Activated CD4-positive, alpha-beta T cell treated with anti-CD3 and anti-CD28 coated beads, Interleukin-2, amount 50 U/mL, for 24 hours (primary cell): ENCODE data around the gene SLC34A2.
"Not testable (repeated sequence)": the region's sequence is repeated elsewhere in the genome, so short reads cannot be mapped to it uniquely, and the experiment has no call there.

Experiments
- DNase-seq, 2 donors: peaks; one replicate each; pipeline ENCODE4 v3.0.0-alpha.2; 2020; ENCODE audit warnings: low read depth in 1 of 2, low spot score in 1 of 2

SLC34A2 gene

GRCh38 chr4:25661441-25661840, 5.8 kb downstream of the SLC34A2 start:
- DNase-seq: not testable (repeated sequence)

- DNase-seq: no peak
Observed at GRCh38 chr4:25662306-25662705, 6.7 kb downstream of the SLC34A2 start.

- no peak for DNase-seq
Observed at GRCh38 chr4:25663781-25664180, 8.1 kb downstream of the SLC34A2 start.

GRCh38 chr4:25666031-25666630, 10.5 kb downstream of the SLC34A2 start:
- no peak for DNase-seq

GRCh38 chr4:25667931-25668557, 12.4 kb downstream of the SLC34A2 start:
- no peak for DNase-seq

- DNase-seq: no peak
Observed at GRCh38 chr4:25670991-25671390, 15.3 kb downstream of the SLC34A2 start.

- DNase-seq: no peak
Observed at GRCh38 chr4:25672756-25673155, 17.1 kb downstream of the SLC34A2 start.

GRCh38 chr4:25674386-25674785, 18.7 kb downstream of the SLC34A2 start:
- DNase-seq: no peak

- no peak for DNase-seq
Observed at GRCh38 chr4:25676221-25676620, 20.6 kb downstream of the SLC34A2 start.

GRCh38 chr4:25677157-25677556, 21.5 kb downstream of the SLC34A2 start:
- no peak for DNase-seq

- no peak for DNase-seq
Observed at GRCh38 chr4:25677943-25678342, 22.3 kb downstream of the SLC34A2 start.

GRCh38 chr4:25687773-25688172, 32.1 kb downstream of the SLC34A2 start:
- no peak for DNase-seq

- DNase-seq: no peak
Observed at GRCh38 chr4:25694466-25694865, 38.8 kb downstream of the SLC34A2 start.

GRCh38 chr4:25696409-25696808, 40.8 kb downstream of the SLC34A2 start:
- no peak for DNase-seq

- no peak for DNase-seq
Observed at GRCh38 chr4:25697516-25697915, 41.9 kb downstream of the SLC34A2 start.

- no peak for DNase-seq
Observed at GRCh38 chr4:25700661-25701060, 45.0 kb downstream of the SLC34A2 start.

GRCh38 chr4:25702848-25703247, 47.2 kb downstream of the SLC34A2 start:
- DNase-seq: no peak

- DNase-seq: no peak
Observed at GRCh38 chr4:25703731-25704388, 48.2 kb downstream of the SLC34A2 start.

- no peak for DNase-seq
Observed at GRCh38 chr4:25704516-25704915, 48.9 kb downstream of the SLC34A2 start.

- DNase-seq: no peak
Observed at GRCh38 chr4:25710637-25711036, 55.0 kb downstream of the SLC34A2 start.

GRCh38 chr4:25712611-25713010, 57.0 kb downstream of the SLC34A2 start:
- no peak for DNase-seq

GRCh38 chr4:25713812-25714211, 58.2 kb downstream of the SLC34A2 start:
- no peak for DNase-seq

GRCh38 chr4:25722964-25723363, 67.3 kb downstream of the SLC34A2 start:
- no peak for DNase-seq
